GM12878 (cell line): ENCODE measurements around the gene NLRP14. TPM values are rescaled to one million over a fixed set of nuclear protein-coding genes. Genes with fewer than 3 reads are reported as not detected.

ENCODE experiments used
- ATAC-seq: fragments of 200-7000 bp; cut with Tn5 transposase; 3 replicates; pipeline ENCODE4 v1.9.1; 2020; ENCODE audit warnings: mild to moderate bottlenecking, moderate library complexity
- BruUV-seq: library from RNA; stranded (reverse); fragments of 400-500 nt; replicated peaks from 2 replicates; lab custom pipeline; 2021; lab: Mats Ljungman, UMichigan
- CTCF ChIA-PET: fragments of 300-600 bp; sonication (Branson Sonifier 250); formaldehyde crosslinking; extraction: SDS; loops from one replicate; lab custom pipeline; 2021; ENCODE audit warnings: inconsistent platforms; lab: Yijun Ruan, JAX
- POLR2A ChIA-PET: fragments of 350-600 bp; formaldehyde crosslinking; extraction: SDS; loops from one replicate; lab custom pipeline; 2021; ENCODE audit warnings: inconsistent platforms; lab: Charles Lee
- RAD21 ChIA-PET: fragments of 300-600 bp; sonication (Branson Sonifier 250); formaldehyde crosslinking; loops from one replicate; lab custom pipeline; 2023; ENCODE audit warnings: antibody characterized with exemption; ENCODE audit not compliant: unreplicated experiment; lab: Charles Lee
- SMC1A ChIA-PET: fragments of 300-600 bp; sonication (Branson Sonifier 250); formaldehyde crosslinking; loops from one replicate; lab custom pipeline; 2023; ENCODE audit not compliant: unreplicated experiment, uncharacterized antibody; lab: Charles Lee
- DNase-seq: peaks from one replicate; pipeline ENCODE4 v3.0.0-alpha.2; 2011; ENCODE audit warnings: low read depth, low spot score
- FAIRE-seq: peaks from 3 replicates; lab custom pipeline; 2011; peaks lifted over from hg19 to GRCh38; lab: Jason Lieb, UNC
- H2AFZ ChIP-seq: 2 replicates; pipeline ENCODE4 v1.6.0; 2011; ENCODE audit warnings: low read depth, low read length, control low read depth; ENCODE audit not compliant: control insufficient read depth
- H3K27ac ChIP-seq: 2 replicates; pipeline ENCODE4 v1.5.1; 2011; ENCODE audit warnings: control low read depth; ENCODE audit not compliant: control insufficient read depth, insufficient read depth
- H3K27me3 ChIP-seq, 2 experiments: replicated peaks in 1 of 2; 2 replicates each; pipeline versions ENCODE4 v1.6.0 to v1.6.1; 2011; ENCODE audit warnings: low read length in 1 of 2; ENCODE audit not compliant: control insufficient read depth in 2 of 2, insufficient read depth in 2 of 2
- H3K36me3 ChIP-seq, 2 experiments: 2 replicates each; pipeline ENCODE4 v1.5.1; 2011; ENCODE audit warnings: low read length in 1 of 2; ENCODE audit not compliant: control insufficient read depth in 2 of 2, insufficient read depth in 2 of 2
- H3K4me1 ChIP-seq: 2 replicates; pipeline ENCODE4 v1.6.1; 2011; ENCODE audit warnings: mild to moderate bottlenecking, low read length, moderate library complexity, mixed read lengths; ENCODE audit not compliant: control insufficient read depth, insufficient read depth
- H3K4me2 ChIP-seq: 2 replicates; pipeline ENCODE4 v1.6.0; 2011; ENCODE audit warnings: control low read depth; ENCODE audit not compliant: control insufficient read depth, insufficient read depth
- H3K4me3 ChIP-seq: fragments of 200-600 bp; sonication (generic); 2 replicates; pipeline ENCODE4 v1.5.1; 2016
- H3K79me2 ChIP-seq: 2 replicates; pipeline ENCODE4 v1.6.0; 2011; ENCODE audit warnings: low read length; ENCODE audit not compliant: control insufficient read depth, insufficient read depth
- H3K9ac ChIP-seq: 2 replicates; pipeline ENCODE4 v1.8.0; 2011; ENCODE audit warnings: low read length, control low read depth, mixed read lengths; ENCODE audit not compliant: control insufficient read depth, insufficient read depth
- H3K9me3 ChIP-seq: replicated peaks from 3 replicates; pipeline ENCODE4 v1.5.1; 2011; ENCODE audit warnings: mild to moderate bottlenecking, low read length; ENCODE audit not compliant: control insufficient read depth, insufficient read depth
- H4K20me1 ChIP-seq: 2 replicates; pipeline ENCODE4 v1.6.0; 2011; ENCODE audit not compliant: control insufficient read depth, insufficient read depth
- CHD4 ChIP-seq: fragments of 200-600 bp; sonication (generic); IDR thresholded peaks from 2 replicates; pipeline ENCODE4 v1.6.1; 2016; ENCODE audit warnings: mild to moderate bottlenecking
- CREB1 ChIP-seq: IDR thresholded peaks from 2 replicates; pipeline ENCODE4 v1.6.1; 2012; ENCODE audit warnings: low read depth, mild to moderate bottlenecking, inconsistent platforms
- E2F4 ChIP-seq: IDR thresholded peaks from 2 replicates; pipeline ENCODE4 v1.6.1; 2012; ENCODE audit warnings: low read depth, low read length, improper control_type of control experiment
- IRF3 ChIP-seq: fragments of 450-650 bp; IDR thresholded peaks from 2 replicates; pipeline ENCODE4 v1.6.1; 2014; ENCODE audit warnings: mild to moderate bottlenecking
- JUND ChIP-seq: IDR thresholded peaks from 2 replicates; pipeline ENCODE4 v1.6.1; 2012; ENCODE audit warnings: low read depth, mild to moderate bottlenecking, low read length, improper control_type of control experiment, moderate library complexity
- MEF2A ChIP-seq: IDR thresholded peaks from 2 replicates; pipeline ENCODE4 v1.6.1; 2011; ENCODE audit warnings: low read depth, mild to moderate bottlenecking, low read length, moderate library complexity; ENCODE audit not compliant: insufficient read depth
- MTA2 ChIP-seq: fragments of 450-650 bp; IDR thresholded peaks from 2 replicates; pipeline ENCODE4 v1.6.1; 2016; ENCODE audit warnings: low read depth, mild to moderate bottlenecking, moderate library complexity
- NR2C2 ChIP-seq: IDR thresholded peaks from 2 replicates; pipeline ENCODE4 v1.6.1; 2011; ENCODE audit warnings: borderline replicate concordance, low read depth; ENCODE audit not compliant: control insufficient read depth, insufficient read length
- PRDM15 ChIP-seq: fragments of 450-650 bp; formaldehyde crosslinking; IDR thresholded peaks from 2 replicates; pipeline ENCODE4 v1.4.0; 2020; ENCODE audit warnings: mild to moderate bottlenecking, moderate library complexity
- RBBP5 ChIP-seq: fragments of 200-600 bp; sonication (generic); conservative IDR thresholded peaks from 2 replicates; pipeline ENCODE4 v1.6.1; 2016
- SREBF1 ChIP-seq: IDR thresholded peaks from 2 replicates; pipeline ENCODE4 v1.6.1; 2012; ENCODE audit warnings: mild to moderate bottlenecking, low read length
- STAT1 ChIP-seq: fragments of 450-650 bp; conservative IDR thresholded peaks from 2 replicates; pipeline ENCODE4 v1.6.1; 2014; ENCODE audit warnings: antibody characterized with exemption, mild to moderate bottlenecking
- SUPT20H ChIP-seq: IDR thresholded peaks from 2 replicates; pipeline ENCODE4 v1.6.1; 2011; ENCODE audit warnings: low read depth, mild to moderate bottlenecking, low read length, moderate library complexity, borderline replicate concordance; ENCODE audit not compliant: control insufficient read depth
- TCF7 ChIP-seq: IDR thresholded peaks from 2 replicates; pipeline ENCODE4 v1.6.1; 2014; ENCODE audit warnings: antibody characterized with exemption, borderline replicate concordance
- YY1 ChIP-seq: IDR thresholded peaks from 2 replicates; pipeline ENCODE4 v1.6.1; 2011; ENCODE audit warnings: low read depth, mild to moderate bottlenecking, low read length
- ZBTB33 ChIP-seq: fragments of 450-650 bp; IDR thresholded peaks from 2 replicates; pipeline ENCODE4 v1.6.1; 2017; ENCODE audit warnings: mild to moderate bottlenecking
- WGBS: methylation state at CpG from one replicate; pipeline ENCODE4 v1.1.6; 2016; ENCODE audit warnings: low lambda C conversion rate; ENCODE audit not compliant: insufficient replicate concordance, insufficient coverage; ENCODE audit errors: missing lambda C conversion rate; 5-methylcytosine and 5-hydroxymethylcytosine counted together
- in situ Hi-C: fragments of 300-500 bp; cut with MboI; formaldehyde crosslinking; loops from 9 replicates; pipeline ENCODE4 v1.14.3; 2018; ENCODE audit warnings: mixed read lengths
- intact Hi-C: fragments of 100-400 bp; cut with micrococcal nuclease; formaldehyde crosslinking; loops from one replicate; pipeline ENCODE4 v1.14.2; 2022; ENCODE audit not compliant: unreplicated experiment
- polyA plus RNA-seq, 11 experiments: library from polyadenylated mRNA; depleted of rRNA in 4 of 11; unstranded in 6 of 11; stranded (reverse) in 5 of 11; fragments of >200 nt; fragmentation: Nextera tagmentation in 4 of 11; fragmentation: Illumina TruSeq in 1 of 11; extraction: Ambion mirVana in 4 of 11; extraction: Trizol in 1 of 11; gene quantifications; 1 replicate in 1 of 11; 2 replicates in 10 of 11; pipeline versions ENCODE4 v1.2.1 to v1.2.3, GENCODE V29; 2011 to 2016; ENCODE audit warnings: inconsistent platforms in 2 of 11, missing spikeins in 2 of 11, low read depth in 1 of 11
- total RNA-seq, 4 experiments: library from RNA; depleted of rRNA in 3 of 4; stranded (reverse); fragments of >200 nt in 3 of 4; fragmentation: Illumina TruSeq in 1 of 4; extraction: Trizol in 1 of 4; gene quantifications; 2 replicates each; pipeline versions ENCODE4 v1.2.1 to v1.2.3, GENCODE V29; 2013 to 2021

NLRP14 gene
- total and polyA plus RNA-seq, 10 of the 15 experiments (the other 5 are each of a cell fraction or from before 2014, with no cell fraction given) = 0.02 to 0.12 (median 0.04) TPM; not detected in 3

GRCh38 chr11:6992457-6993417 lies 27.5 kb upstream of the NLRP14 start:
- no peak overlapping the region for H3K27ac ChIP-seq
- CTCF ChIA-PET = no interaction called here
- TF ChIP-seq MTA2 (no peak), NR2C2 (no peak), YY1 (no peak), ZBTB33 (no peak), STAT1 (no peak), E2F4 (no peak), RBBP5 (no peak), CREB1 (no peak), SUPT20H (no peak), TCF7 (no peak), JUND (no peak), SREBF1 (no peak), MEF2A (no peak), PRDM15 (no peak), CHD4 (no peak), IRF3 (no peak)

More at GRCh38 chr11:6992457-6993417, 27.5 kb upstream of the NLRP14 start:
- no peak overlapping the region for H3K9ac ChIP-seq
- DNase-seq (no peak), FAIRE-seq (no peak), ATAC-seq (no peak)
- H3K79me2 ChIP-seq = no peaks in the 10 kb centered on the region
- RAD21 ChIA-PET = interaction anchor here (0.5 kb wide), 1 partner anchor 48 kb away, joined by 3 read pairs; no protein-coding TSS in a partner anchor
- intact Hi-C loops = no loop called here
- POLR2A ChIA-PET = no interaction called here
- H3K9me3 ChIP-seq = no peaks in the 10 kb centered on the region
- no peak overlapping the region for H3K4me2 ChIP-seq
- no peak overlapping the region for H3K4me3 ChIP-seq
- in situ Hi-C loops = no loop called here
- no peaks in the 10 kb centered on the region for H3K27me3 ChIP-seq
- H4K20me1 ChIP-seq = no peaks in the 10 kb centered on the region
- no peaks in the 10 kb centered on the region for H3K4me1 ChIP-seq
- BruUV-seq = no TSS peak
- H2AFZ ChIP-seq = no peak overlapping the region
- 25% methylated on average over 11 of the region's 11 CpGs for WGBS
- H3K36me3 ChIP-seq = no peaks in the 10 kb centered on the region
- SMC1A ChIA-PET = no interaction called here
